ENCODE data around the gene WRAP53.

DNA sequence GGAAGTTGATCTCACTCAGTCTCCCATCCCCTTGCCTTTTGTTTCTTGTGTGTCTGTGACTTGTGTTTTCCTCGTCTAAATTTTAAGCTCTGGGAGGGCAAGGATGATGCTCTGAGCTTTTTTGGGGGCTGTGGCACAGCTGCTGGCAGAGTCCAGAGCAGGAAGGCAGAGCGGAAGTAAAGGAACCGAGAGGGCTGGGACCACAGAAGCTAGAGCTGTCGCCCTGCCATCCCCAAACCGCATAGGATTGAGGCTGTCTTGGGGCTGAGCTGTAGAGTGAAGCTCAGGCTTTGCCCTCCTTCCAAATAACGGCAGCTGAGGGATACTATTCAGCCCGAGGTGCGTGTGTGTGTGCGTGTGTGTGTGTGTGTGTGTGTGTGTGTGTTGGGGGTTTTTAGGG, 25.5 kb downstream of the WRAP53 start:
- TF ChIP-seq CTCF (IDR thresholded peaks at IDR 0.05; ENCODE audit: low read length) (no peak), EZH2 (optimal IDR thresholded peaks at IDR 0.05; ENCODE audit: low read depth, low read length) (no peak), EZH2phosphoT487 (IDR thresholded peaks at IDR 0.05; ENCODE audit: low read length) (no peak)

Measured in MM.1S (cell line).